ENCODE data around the gene HAP1.
A peak's percentile ranks its signal among the peaks of the same experiment; 100 is the strongest.
"Not testable (repeated sequence)": the region's sequence is repeated elsewhere in the genome, so short reads cannot be mapped to it uniquely, and the experiment has no call there.

Gene HAP1

DNA sequence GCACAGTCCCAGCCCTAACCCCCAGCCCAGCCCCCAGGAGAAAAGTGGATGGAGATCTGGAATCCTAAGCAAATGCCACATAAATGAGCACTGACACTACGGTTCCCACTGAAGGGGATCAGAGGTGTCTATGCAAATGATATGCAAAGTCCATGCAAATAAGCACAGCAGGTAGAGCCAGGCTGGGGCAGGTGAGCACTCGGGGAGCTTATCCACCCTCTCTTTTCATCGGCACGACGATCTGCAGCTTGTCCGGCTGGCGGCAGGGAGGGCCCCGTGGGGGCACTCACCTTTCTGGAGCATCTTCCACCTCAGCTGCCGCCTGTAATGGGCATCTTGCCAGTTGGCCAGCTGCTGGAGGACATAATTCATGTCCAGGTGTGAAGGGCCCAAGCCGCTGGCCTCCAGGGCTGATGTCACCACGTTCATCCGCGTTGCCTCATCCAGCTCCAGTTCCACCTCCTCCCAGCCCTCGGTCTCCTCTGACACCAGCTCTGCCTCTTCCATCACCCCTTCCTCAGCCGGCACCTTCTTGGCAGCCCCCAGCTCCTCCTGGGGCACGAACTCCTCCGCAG is 9.9 kb downstream of the HAP1 start:
- no peak for DNase-seq

DNA sequence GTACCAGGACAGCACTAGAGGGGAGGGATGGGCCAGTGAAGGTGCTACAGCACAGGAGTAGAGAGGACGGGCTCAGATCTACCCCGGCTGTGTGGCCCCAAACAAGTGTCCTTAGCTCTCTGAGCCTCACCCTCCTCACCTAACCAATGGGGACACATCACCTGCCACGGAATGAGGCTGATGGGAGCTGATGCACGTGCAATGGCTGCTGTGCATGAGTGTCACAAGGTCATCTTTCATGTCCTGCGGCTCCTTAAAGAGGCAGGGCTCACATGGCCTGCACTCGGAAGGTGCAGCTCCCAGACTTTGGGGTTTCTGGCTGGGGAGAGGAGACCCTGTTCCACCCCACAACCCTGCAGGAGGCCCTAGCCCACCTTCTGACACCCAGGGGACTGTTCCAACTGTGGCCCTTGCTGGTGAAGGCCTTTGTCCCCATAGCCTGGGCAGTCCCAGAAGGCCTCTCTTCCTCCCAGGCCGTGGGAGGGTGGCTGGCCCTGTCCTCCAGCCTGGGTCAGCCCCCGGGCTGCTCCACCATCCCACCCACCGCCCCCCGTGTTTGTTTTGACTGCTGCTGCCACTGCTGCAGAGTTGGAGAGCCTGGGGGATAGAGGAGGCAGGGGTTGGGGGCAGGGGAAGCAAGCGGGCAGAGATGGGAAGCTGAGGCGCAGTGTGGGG is 10.5 kb downstream of the HAP1 start:
- no peak for DNase-seq

DNA sequence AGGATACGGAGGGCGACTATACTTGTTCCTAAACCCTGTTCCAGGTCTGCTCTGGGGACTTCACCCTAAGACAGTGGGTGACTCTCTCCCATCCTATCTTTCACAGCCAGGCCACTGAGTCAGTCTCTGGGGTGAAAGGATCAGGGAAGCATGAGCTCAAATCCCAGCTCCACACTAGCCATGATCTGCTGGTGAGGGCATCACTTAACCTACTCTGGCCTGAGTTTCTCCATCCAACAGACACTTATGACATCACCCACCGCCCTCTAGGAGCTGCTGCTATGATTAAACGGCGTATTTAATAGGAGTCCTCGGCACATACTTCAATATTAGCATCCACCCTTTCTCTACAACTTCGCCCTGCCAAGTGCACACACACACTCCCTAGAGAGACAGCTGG is 12.2 kb downstream of the HAP1 start:
- no peak for DNase-seq

DNA sequence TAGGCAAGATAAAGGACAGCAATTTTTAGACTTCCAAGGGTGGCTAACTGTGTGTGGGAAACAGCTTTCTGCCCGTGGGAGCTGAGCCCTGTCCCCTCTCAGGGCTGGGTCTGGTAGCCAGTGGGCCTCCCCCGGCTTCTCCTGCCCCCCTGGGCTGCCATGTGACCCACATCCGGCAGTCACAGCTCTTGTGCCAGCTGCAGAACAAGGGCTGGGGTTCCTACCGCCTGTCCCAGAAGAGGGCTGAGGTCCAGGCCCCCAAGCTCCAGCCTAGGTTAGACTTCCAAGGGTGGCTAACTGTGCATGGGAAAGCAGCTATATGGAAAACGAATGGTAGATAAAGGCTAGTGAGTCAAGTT is 16.2 kb downstream of the HAP1 start:
- DNase-seq: no peak

DNA sequence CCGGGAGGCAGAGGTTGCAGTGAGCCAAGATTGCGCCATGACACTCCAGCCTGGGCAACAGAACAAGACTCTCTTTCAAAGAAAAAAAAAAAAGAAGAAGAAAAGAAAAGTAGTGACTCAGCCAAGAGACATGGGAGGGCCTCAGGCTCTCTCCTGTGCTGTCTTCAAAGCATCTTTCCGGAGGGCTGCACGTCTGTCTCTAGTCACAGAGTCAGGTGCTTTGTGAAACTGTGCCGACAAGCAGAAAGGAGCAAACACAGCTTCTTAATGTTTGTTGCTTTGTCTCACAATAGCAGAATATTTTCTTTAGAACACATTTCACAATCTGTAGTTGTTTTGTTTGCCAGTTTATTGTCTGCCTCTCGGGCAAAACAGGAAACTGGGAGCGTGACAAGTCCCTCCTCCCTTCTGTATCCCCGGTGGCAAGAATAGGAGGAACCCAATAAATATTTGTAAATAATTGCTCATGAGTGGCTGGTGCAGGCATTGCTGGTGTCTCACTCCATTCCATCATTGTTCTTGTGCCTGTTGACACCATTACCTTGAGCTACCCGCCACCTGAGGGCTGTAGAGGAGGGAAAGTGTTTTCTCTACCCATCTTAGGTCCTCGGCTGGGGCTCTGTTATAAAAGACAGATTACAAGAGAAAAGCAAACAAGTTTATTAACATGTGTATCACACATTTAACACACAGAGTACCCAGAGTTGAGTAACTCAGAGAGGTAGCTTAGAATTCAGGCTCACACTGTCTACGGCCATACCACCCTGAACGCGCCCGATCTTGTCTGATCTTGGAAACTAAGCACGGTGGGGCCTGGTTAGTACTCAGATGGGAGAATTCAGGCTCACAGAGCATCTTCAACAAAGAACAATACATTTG is 16.8 kb downstream of the HAP1 start:
- DNase-seq: no peak

DNA sequence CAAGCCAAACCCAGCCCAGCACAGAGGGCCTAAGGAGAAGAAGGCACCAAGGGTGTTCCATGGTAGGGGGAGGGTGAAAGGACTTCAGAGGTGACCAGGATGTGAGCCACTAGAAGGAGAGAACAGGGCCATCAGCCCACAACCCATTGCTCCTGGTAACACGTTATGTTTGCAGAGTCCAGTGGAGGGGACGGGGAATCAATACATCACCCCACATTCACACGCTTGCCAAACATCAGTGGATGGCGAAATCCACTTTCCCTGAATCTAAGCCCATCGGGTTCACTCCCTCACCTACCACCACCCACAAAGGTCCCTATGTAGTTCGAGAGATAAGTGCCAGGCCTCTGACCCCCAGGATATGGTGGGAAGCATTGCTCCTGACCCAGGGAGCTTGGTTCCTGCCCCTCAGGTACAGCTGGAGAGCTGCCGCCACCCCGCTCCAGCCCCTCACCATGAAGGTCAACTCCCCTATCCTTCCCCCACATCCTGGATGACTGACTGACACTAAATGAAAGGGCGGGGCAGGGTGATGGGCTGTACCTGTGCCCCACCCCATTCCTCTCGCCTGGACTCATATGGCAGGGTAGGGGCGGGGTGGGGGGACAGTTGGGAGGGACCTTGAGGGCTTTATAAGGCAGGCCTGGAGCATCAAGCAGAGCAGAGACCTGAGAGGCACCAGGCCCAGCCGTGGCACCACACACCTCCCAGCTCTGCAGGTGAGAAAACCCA is 22.6 kb downstream of the HAP1 start, which contains the start of gene GAST:
TSS of gene GAST (plus strand) at position 663 of the 732 bp plus-strand sequence. CDS start 3,106 bp downstream, outside the sequence.
- DNase-seq: no peak

DNA sequence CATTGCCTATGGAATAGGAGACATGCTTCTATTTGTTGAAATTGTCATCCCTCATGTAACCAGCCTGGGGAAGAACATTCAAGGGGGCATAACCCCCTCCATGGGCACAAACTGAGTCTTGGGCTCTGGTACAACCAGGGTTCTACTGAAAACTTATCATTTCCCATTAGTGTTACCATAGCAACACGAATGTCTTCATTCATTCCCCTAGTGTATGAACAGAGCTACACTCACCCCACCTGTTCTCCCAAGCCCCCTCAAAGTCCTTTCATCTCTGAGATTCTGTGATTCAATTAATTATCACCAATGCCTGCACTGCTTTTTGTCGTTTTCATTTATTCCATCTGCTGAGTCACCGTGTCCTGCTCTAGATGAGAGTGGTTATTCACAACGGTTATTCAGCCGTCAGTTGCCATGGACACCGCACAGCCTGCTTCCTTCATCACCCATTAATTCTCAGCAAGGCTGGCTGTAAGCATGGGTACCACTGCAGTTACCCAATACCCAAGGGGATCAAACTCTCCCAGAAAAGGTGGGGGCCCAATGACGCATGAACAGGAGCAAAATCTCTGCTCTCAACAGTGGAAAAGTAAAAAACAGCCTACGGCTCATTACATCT is 23.9 kb downstream of the HAP1 start:
- no peak for DNase-seq

DNA sequence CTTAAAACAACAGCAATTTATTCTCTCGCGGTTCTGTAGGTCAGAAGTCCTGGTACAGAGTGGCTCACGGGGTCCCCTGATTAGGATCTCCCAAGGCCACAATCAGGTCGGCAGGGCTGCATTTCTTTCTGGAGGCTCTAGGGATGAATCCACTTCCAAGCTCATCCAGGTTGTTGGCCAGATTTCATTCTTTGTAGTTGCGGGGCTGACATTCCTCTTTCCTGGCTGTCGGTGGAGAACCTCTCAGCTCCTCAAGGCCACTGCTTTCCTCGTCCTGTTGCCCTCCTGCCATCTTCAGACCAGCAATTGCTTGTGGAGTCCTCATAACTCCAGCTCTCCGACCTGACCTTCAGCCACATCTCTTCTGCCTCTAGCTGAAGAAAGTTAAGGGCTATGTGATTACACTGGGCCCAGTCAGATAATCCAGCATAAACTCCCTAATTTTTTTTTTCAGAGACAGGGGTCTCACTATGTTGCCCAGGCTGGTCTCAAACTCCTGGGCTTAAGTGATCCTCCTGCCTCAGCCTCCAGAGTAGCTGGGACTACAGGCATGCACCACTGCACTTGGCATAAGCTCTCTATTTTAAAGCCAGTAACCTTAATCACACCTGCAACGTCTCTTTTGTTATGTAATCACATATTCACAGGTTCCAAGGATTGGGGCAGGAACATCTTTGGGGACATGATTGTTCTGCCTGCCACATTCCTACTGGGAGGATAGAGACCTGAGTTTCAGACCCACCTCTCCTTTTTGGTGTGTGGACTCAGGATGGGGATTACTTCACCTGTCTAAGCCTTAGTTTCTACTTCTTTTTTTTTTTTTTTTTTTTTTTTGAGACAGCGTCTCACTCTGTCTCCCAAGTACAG is 26.4 kb downstream of the HAP1 start:
- no peak for DNase-seq

DNA sequence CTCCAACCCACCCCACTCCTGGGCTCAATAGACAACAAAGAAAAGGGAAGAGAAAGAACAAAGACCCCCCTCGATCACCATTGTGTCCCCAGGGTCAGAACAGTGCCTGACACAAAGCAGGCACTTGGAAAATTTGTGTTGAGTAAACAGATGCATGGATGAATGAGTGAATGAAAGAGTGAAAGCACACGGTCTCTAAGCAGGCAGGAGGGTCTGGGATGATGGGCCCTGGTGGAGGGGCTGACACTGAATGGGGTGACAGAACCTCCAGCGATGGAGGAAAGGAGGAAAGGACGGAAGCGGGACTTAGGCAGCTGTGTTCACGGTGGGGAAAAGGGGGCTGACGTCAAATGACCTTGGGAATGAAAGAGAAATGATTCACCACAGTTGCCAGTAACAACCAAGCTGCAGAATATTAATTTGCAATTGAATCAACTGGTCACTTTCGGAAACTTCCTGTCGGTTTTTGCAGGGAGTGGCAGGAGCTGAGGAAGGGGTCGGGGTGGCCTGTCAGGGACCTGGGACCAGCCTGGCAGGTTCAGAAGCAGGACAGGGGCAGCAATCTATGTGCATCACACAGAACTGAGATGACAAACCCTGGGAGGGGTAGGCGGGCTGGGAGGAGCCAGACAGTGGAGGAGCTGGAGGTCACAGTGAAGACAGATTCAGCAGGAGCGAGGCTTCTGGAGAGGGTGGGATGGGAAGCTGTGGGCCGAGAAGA is 29.0 kb downstream of the HAP1 start:
- no peak for DNase-seq

DNA sequence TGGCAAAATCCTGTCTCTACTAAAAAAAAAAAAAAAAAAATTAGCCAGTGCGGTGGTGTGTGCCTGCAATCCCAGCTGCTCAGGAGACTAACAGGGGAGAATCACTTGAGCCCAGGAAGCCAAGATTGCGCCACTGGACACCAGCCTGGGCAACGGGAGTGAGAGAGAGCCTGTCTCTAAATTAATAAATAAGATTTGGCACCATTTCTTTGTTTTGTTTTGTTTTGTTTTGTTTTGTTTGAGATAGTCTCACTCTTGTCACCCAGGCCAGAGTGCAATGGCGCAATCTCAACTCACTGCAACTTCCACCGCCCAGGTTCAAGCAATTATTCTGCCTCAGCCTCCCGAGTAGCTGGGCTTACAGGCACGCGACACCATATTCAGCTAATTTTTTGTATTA is 31.7 kb downstream of the HAP1 start:
- no peak for DNase-seq

DNA sequence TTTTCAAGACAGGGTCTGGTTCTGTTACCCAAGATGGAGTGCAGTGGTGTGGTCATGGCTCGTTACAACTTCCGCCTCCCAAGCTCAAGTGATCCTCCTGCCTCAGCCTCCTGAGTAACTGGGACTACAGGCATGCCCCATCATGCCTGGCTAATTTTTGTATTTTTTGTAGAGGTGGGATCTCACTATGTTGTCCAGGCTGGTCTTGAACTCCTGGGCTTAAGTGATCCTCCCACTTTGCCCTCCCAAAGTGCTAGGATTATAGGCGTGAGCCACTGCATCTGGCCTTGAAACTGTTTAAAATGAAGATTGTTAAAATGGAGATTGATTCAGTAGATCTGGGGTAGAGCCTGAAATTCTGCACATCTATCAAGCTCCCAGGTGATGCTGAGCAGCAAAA is 33.6 kb downstream of the HAP1 start:
- DNase-seq: not testable (repeated sequence)

DNA sequence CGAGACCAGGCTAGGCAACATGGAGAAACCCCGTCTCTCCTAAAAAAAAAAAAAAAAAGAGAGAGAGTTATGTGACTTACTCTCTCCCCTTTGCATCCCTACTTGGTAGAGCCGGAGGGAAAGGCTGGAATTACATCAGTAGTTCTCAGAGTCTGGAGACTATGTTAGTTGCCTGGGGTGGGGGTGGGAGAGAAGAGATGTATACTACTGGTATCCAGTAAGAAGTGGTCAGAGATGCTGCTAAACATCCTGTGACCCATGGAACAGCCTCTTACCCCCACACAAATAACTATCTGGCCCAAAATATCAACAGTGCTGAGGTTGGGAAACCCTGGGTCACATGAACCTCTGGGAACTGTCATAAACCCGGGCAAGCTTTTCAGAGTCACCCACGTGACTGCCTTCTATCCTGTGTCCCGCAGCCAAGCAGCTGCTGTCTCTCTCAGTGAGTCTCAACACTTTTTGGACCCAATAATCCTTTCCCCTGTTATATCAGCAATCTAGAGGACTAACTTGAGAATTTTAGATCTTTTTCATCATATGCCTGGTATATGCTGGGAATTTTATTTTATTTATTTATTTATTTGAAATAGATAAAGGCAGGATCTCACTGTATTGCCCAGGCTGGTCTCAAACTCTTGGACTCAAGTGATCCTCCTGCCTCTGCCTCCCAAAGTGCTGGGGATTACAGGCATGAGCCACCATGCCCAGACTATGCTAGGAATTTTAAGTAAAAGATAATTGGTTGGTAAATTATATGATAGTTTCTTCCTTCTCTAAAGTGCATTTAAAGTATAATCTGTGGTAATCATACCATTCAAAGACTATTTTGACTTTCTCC is 37.1 kb downstream of the HAP1 start:
- no peak for DNase-seq

DNA sequence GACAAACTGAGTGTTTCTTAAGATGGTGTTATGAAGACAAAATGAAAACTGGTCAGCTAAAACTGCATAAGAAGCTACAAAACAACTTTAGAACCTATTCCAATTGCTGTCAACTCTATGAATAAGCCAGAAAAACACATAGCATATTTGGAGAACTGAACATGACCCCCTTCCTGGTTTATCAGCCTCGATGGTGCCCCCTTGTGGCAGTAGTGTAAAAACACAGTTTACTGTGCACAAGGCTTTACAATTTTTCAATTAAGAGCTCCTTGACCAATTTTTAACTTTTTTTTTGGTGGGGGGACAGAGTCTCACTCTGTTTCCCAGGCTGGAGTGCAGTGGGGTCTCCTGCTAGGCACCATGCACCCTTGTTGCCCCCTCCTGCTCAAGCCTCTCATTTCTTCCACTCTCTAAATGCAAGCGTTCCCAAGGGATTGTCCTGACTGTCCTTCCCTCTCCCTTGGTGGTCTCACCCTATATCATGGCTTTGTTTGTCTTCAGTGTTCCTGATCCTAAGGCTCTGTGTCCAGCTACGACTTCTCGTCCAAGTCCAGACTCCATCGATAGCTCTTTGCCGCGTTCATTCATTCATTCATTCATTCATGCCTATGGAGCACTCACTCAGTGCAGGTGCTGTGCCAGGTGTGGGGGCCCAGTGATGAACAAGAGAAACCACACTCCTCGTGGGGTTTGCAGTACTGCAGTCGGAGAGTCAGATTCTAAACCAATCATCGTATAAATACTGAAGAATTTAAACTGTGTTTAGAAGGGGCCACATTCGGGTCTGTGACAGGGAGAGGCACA is 38.3 kb downstream of the HAP1 start:
- peak; percentile 83 for DNase-seq

DNA sequence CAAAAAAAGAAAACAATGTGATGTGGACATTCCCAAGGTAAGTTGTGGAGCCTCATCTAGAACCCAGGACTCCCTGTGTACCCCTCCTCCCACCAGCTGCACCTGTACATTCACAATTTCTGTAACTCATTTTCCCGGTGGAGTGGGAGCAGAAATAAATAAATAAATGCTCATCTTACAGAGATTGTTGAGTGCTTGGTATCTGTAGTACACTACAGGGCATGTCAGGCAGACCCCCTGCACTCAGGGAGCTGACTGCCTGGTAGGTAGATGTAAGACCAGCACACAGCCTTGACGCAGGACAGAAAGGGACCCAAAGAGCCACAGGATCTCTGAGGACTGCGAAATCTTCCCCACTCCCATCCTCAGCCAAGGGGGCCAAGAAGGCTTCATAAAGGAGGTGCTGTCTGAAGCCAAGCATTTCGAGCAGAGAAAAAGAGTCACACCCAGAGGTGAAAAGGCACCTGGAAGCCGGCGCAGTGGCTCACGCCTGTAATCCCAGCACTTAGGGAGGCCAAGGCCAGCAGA is 39.2 kb downstream of the HAP1 start:
- DNase-seq: no peak

DNA sequence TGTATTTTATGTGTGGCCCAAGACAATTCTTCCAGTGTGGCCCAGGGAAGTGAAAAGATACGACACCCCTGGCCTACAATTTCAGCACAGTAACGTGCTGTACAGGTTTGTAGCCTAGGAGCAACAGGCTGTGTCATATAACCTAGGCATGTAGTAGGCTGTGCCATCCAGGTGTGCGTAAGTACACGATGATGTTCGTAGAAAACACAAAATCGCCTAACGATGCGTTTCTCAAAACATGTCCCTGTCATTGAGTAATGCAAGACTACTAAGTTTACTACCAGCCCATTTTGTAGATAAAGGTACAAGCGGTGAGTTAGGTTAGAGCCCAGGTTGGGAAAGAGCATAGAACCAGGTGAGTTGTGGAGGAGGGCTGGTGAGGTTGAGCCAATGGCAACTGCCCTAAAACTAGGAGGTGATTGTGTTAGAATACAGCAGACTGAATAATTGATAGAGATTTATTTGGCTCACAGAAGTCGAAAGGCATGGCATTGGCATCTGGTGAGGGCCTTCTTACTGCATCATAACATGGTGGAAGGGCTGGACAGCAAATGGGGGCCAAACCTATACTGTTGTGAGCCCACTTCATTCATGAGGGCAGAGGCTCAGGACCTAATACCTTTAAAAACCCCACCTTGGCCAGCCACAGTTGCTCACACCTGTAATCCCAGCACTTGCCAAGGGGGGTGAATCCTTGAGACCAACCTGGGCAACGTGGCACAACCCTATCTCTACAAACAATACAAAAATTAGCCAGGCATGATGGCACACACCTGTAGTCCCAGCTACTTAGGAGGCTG is 41.5 kb downstream of the HAP1 start:
- peak; percentile 66 for DNase-seq

DNA sequence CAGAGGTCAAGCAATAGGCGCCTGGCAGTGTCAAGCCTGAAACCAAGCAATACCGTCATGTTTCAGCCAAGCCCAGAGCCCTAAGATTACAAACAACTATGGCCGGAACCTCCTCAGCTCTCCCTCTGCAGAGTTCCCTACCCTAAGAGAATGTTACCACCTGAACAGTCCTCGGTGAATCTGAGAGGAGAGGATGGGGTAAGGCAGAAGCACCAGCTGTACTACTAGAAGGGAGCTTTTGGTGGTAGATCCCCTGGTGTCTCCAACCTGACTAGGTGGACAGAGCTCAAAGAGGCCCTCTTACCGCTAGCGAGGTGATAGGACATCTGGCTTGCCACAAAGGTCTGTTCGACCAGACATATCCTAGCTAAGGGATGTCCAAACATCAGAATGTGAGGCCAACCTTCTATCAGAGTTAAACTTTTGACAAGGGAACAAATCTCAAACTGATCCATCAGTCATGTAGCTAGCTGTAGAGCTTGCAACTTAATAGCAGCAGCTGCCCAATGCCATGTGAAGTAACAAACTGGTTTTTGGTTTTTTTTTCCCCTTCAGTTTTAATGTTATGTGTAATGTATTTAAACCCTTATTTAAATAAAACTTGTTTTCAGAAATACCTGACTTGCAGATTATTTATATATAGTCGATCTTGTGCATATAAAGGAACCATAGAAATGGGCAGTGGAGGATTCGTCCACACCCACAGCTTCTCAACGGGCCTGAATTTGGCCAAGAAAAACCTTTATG is 43.2 kb downstream of the HAP1 start:
- DNase-seq: peak; percentile 62

DNA sequence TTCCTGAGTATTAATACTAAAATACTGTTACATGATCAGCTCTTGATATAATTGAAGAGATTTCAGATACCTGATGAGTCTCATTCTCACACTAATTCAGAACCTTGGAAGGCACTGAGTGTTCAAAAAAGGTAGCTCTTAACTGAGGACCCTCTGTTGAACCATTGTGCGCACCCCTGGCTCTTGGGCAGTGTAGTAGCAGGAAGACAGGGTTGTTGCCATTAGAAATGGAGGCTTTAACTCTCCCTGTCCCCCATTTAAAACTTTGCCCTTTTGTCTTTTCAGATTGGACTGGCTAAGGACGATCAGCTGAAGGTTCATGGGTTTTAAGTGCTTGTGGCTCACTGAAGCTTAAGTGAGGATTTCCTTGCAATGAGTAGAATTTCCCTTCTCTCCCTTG is 43.9 kb downstream of the HAP1 start:
- no peak for DNase-seq

All from activated CD8-positive, alpha-beta memory T cell treated with anti-CD3 and anti-CD28 coated beads for 24 hours (primary cell).